Muscle of leg (tissue), 11 donors: Measurements from ENCODE around the gene PRKCE. TPM values are rescaled to one million over a fixed set of nuclear protein-coding genes. Genes with fewer than 3 reads are reported as not detected.
"Not testable (repeated sequence)": the region's sequence is repeated elsewhere in the genome, so short reads cannot be mapped to it uniquely, and the experiment has no call there.

Source experiments
- DNase-seq: peaks from one replicate; pipeline ENCODE4 v3.0.0; 2013
- H3K27ac ChIP-seq: one replicate; pipeline ENCODE4 v1.5.1; 2013; ENCODE audit warnings: mild to moderate bottlenecking, low read length, control low read depth
- H3K27me3 ChIP-seq: one replicate; pipeline ENCODE4 v1.6.1; 2013; ENCODE audit warnings: low read length; ENCODE audit not compliant: control insufficient read depth, insufficient read depth
- H3K36me3 ChIP-seq: one replicate; pipeline ENCODE4 v1.6.1; 2013; ENCODE audit warnings: low read length; ENCODE audit not compliant: control insufficient read depth, insufficient read depth
- H3K4me1 ChIP-seq: one replicate; pipeline ENCODE4 v1.6.1; 2013; ENCODE audit warnings: low read length; ENCODE audit not compliant: control insufficient read depth, insufficient read depth
- H3K4me3 ChIP-seq: one replicate; pipeline ENCODE4 v1.5.1; 2013; ENCODE audit warnings: low read length, control low read depth
- H3K9me3 ChIP-seq: replicated peaks from 2 replicates; pipeline ENCODE4 v1.6.1; 2013; ENCODE audit warnings: low read depth, low read length; ENCODE audit not compliant: control insufficient read depth
- WGBS: methylation state at CpG from one replicate; pipeline ENCODE4 v1.1.5; 2013; ENCODE audit warnings: missing lambda C conversion rate; ENCODE audit not compliant: insufficient coverage; 5-methylcytosine and 5-hydroxymethylcytosine counted together
- polyA plus RNA-seq, 8 donors: library from polyadenylated mRNA; unstranded; fragments of 120-200 nt; gene quantifications; one replicate each; pipeline versions ENCODE4 v1.2.1 to v1.2.3, GENCODE V29; 2013; ENCODE audit warnings: inconsistent platforms in 1 of 8, low replicate concordance in 1 of 8; ENCODE audit not compliant: insufficient read length in 8 of 8, insufficient read depth in 1 of 8
- total RNA-seq: library from RNA; stranded (reverse); fragments of 120-200 nt; gene quantifications from one replicate; pipeline ENCODE4 v1.2.4, GENCODE V29; 2013

PRKCE gene
- total and polyA plus RNA-seq, 9 donors: 3.5 to 8.6 (median 6.3) TPM

- no peak overlapping the region for H3K4me3 ChIP-seq
- no peaks in the 10 kb centered on the region for H3K27me3 ChIP-seq
- WGBS: 20% methylated on average over 1 of the region's 4 CpGs
- no peaks in the 10 kb centered on the region for H3K9me3 ChIP-seq
- DNase-seq: peak; percentile 94
- no peaks in the 10 kb centered on the region for H3K36me3 ChIP-seq
- H3K4me1 ChIP-seq: peaks cover 13% of the 10 kb centered on the region
- H3K27ac ChIP-seq: peak overlapping the region; percentile 79
Measured at GRCh38 chr2:45857275-45857609, 205.8 kb downstream of the PRKCE start.

GRCh38 chr2:45857867-45858520, 206.5 kb downstream of the PRKCE start:
- H3K36me3 ChIP-seq: no peaks in the 10 kb centered on the region
- peaks cover 2% of the 10 kb centered on the region for H3K27me3 ChIP-seq
- WGBS: 91% methylated on average over 6 of the region's 11 CpGs
- peaks cover 17% of the 10 kb centered on the region for H3K4me1 ChIP-seq
- DNase-seq: no peak
- H3K4me3 ChIP-seq: no peak overlapping the region
- no peaks in the 10 kb centered on the region for H3K9me3 ChIP-seq
- peak overlapping the region; percentile 16 for H3K27ac ChIP-seq

- WGBS: no CpG with 5 or more reads among the region's 5 CpGs
- not testable (repeated sequence) for H3K9me3 ChIP-seq, H3K27ac ChIP-seq, H3K4me3 ChIP-seq, H3K27me3 ChIP-seq, H3K36me3 ChIP-seq, DNase-seq
- peaks cover 17% of the 10 kb centered on the region for H3K4me1 ChIP-seq
Measured at GRCh38 chr2:45858872-45859271, 207.4 kb downstream of the PRKCE start.

DNA sequence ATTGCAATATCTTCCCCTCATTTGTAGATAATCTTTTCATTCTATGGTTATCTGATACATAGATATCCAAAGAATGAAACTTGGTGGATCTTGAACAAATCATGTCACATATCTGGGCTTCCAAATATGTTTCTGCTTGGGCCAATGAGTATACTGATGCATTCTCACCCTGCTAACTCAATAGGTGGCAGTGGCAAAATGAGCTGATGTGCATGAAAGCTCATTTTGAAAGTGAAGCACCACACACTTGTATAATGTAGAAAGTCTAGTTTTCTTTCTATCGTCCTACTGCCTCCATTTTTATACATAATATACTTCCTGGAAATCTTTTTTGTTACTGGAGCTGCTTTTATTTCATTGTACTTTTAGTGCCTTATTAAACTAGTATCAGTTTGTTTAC, 208.2 kb downstream of the PRKCE start:
- Histone ChIP-seq H3K27me3 (peaks cover 2% of the 10 kb centered on the region), H3K36me3 (no peaks in the 10 kb centered on the region), H3K4me3 (no peak overlapping the region), H3K9me3 (no peaks in the 10 kb centered on the region), H3K4me1 (peaks cover 17% of the 10 kb centered on the region), H3K27ac (peak overlapping the region; percentile 82)
- DNase-seq: no peak
- no CpG with 5 or more reads among the region's 1 CpG for WGBS

DNA sequence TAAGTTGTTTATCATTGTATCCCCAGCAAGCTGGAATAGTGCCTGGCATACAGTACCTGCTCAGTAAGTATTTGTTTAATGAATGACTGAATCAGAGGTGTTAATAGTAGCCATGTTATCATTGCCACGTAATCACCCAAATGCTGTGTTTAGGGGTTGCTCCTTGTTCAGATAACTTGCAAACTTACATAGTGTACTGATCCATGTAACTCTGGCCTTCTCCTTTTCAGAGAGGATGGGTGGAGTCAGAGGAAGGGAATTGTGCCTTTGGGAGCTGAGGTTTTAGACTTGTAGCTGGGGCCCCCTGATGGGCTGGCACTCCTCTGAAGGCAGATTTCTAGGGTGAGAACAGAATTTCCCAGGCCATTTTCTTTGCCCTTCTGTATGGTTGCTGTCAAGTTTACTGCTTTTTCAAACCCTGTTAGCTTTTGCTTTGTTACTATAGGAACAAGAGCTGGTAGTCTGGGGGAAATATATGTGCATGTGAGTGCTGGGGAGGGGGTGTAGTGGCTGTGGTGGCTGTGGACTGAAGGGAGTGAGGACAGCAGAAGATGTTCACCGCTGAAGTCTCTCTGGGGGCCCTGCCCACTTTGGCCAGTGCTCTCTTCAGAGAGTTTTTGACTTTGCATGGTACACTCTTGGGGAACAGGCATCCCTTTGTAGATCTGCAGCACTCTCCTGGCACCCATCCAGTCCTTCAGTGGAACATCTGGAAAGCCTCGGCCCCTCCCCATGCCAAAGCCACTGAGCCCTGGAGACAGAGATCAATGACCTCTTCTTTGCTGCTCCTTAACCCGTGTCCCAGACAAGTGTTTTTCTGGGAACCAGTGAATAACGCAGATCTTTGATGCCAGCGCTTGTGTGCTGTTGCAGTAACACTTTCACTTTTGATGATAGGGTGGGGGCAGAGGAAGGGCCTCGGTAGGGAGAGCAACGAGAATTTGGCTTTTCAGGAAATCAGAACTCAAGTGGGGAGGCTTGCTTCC, 209.0 kb downstream of the PRKCE start:
- Histone ChIP-seq H3K27me3 (peaks cover 2% of the 10 kb centered on the region), H3K36me3 (no peaks in the 10 kb centered on the region), H3K9me3 (no peaks in the 10 kb centered on the region), H3K27ac (peak overlapping the region; percentile 82), H3K4me3 (peak overlapping the region; percentile 18), H3K4me1 (peaks cover 17% of the 10 kb centered on the region)
- 2% methylated on average over 7 of the region's 8 CpGs for WGBS
- peak; percentile 83 for DNase-seq

DNA sequence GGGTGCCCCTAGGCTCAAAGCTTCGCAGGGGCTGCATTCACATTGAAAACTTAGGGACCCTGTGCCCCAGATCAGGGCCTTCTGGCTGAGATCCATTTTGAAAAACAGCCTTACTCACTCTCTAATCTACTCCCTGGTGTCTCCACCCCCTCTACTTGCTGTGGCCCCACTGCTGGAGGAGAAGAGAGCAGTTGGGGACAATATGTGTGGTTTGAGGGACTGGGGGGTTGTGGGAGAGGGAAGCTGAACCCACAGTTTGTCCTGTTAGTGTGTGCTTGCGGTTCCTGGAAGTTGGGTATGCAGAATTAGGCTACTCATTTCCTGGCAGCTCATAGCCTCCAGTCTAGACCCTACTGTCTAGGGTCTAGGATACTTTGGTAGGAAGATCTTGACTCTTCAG, 211.4 kb downstream of the PRKCE start:
- Histone ChIP-seq H3K27ac (no peak overlapping the region), H3K27me3 (peaks cover 2% of the 10 kb centered on the region), H3K36me3 (no peaks in the 10 kb centered on the region), H3K4me1 (peaks cover 17% of the 10 kb centered on the region), H3K9me3 (no peaks in the 10 kb centered on the region), H3K4me3 (no peak overlapping the region)
- WGBS: 85% methylated on average over 1 of the region's 2 CpGs
- no peak for DNase-seq

- Histone ChIP-seq H3K4me1 (peaks cover 14% of the 10 kb centered on the region), H3K27me3 (peaks cover 2% of the 10 kb centered on the region), H3K27ac (no peak overlapping the region), H3K4me3 (no peak overlapping the region), H3K9me3 (no peaks in the 10 kb centered on the region), H3K36me3 (no peaks in the 10 kb centered on the region)
- WGBS: 90% methylated on average over 4 of the region's 4 CpGs
- DNase-seq: no peak
Measured at GRCh38 chr2:45864121-45864520, 212.6 kb downstream of the PRKCE start.

DNA sequence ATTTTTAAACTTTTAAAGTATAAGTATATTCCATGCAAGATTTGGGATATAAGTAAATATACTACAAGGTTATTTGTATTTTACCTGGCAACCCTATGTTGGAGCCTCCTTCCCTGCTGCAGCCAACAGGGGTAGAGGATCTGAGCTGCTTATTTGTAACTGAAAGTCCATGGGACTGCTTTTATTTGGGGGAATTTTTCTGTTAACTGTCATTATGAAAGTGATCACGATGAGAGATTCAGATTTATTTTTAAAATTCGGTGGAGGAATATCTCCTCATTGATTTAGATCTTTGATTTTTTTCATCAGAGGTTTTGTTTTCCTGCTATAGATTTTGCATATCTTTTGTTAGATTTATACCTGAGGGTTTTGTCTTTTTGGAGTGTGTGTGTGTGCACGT, 215.9 kb downstream of the PRKCE start:
- H3K4me1 ChIP-seq: peaks cover 14% of the 10 kb centered on the region
- no peak overlapping the region for H3K4me3 ChIP-seq
- no CpG with 5 or more reads among the region's 3 CpGs for WGBS
- H3K27me3 ChIP-seq: peaks cover 1% of the 10 kb centered on the region
- no peaks in the 10 kb centered on the region for H3K9me3 ChIP-seq
- no peaks in the 10 kb centered on the region for H3K36me3 ChIP-seq
- no peak overlapping the region for H3K27ac ChIP-seq
- no peak for DNase-seq

DNA sequence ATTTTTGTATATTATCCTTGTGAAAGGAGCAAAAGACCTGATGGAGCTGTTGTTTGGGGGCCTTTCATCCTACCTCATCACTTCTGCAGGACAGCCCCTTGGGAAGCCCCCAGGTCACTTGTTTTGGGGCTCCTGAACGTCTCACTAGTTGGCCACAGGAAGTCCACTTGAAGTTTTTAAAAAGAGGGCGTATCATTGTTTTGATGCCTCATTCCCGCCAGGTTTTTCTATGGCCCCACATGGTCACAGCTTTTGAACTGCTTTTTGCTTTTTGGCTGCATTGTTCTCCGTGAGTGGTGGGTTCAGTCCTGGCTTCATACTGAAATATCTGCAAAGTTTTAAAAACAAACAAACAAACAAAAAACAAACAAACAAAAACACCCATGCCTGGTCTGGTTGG, 216.3 kb downstream of the PRKCE start:
- H3K9me3 ChIP-seq: no peaks in the 10 kb centered on the region
- no peak overlapping the region for H3K4me3 ChIP-seq
- 81% methylated on average over 3 of the region's 4 CpGs for WGBS
- no peak for DNase-seq
- peaks cover 11% of the 10 kb centered on the region for H3K4me1 ChIP-seq
- H3K27ac ChIP-seq: no peak overlapping the region
- no peaks in the 10 kb centered on the region for H3K27me3 ChIP-seq
- H3K36me3 ChIP-seq: no peaks in the 10 kb centered on the region

GRCh38 chr2:45869165-45869501, 217.7 kb downstream of the PRKCE start:
- DNase-seq: no peak
- Histone ChIP-seq H3K4me3 (no peak overlapping the region), H3K4me1 (peaks cover 17% of the 10 kb centered on the region), H3K27ac (no peak overlapping the region), H3K36me3 (no peaks in the 10 kb centered on the region), H3K27me3 (no peaks in the 10 kb centered on the region), H3K9me3 (no peaks in the 10 kb centered on the region)
- WGBS: 80% methylated on average over 1 of the region's 4 CpGs
